ENCODE measurements around the gene STAG3. TPM values are rescaled to one million over a fixed set of nuclear protein-coding genes. Genes with fewer than 3 reads are reported as not detected.

STAG3 gene
- total RNA-seq, 3 donors from 2014 or later = 0.80 to 3.3 (median 1.3) TPM

DNA sequence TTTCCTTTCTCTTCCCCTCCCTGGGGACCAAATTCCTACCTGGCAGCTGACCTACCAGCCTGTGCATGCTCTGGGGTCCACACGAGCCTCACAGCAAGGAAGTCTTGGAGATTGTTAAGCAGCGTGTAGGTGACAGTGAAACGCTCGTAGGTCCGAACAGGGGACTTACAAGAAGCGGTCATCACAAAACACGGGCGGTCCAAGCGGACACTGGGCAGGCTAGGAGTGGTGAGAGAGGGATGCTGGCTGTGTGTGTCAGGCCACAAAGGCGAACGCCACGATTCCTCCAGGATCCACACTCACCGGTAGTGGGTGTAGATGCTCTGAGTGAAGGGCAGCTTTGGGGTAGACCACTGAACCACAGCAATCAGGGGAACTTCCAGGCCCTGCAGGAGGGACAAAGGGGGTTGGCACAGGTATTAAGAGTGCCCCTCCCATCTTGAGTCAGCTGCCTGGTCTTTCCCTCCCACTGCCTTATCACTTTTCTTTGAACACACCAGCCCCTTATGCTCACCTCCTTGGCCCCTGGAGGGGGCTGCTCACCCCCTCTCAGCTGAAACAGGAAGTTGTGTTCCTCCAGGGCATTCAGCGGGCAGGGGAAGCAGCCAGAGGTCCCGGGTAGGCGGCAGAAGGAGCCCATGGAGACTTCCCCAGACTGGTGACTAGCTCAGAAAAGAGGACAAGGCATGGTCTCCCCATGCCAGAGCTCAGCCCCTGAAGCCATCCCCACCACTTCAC lies 21.2 kb upstream of the STAG3 start:
- no peak for DNase-seq (ENCODE audit: low spot score in 2 of 2)
- Histone ChIP-seq H3K4me3 (no peak overlapping the region), H3K36me3 (no peaks in the 10 kb centered on the region), H3K27me3 (no peaks in the 10 kb centered on the region), H3K4me1 (peaks cover 6 to 12% of the 10 kb centered on the region in 2 donors), H3K9me3 (no peaks in the 10 kb centered on the region), H3K27ac (peak overlapping the region; percentile 76 to 86)
- TF ChIP-seq POLR2A (IDR thresholded peaks at IDR 0.05) (no peak), CTCF (IDR thresholded peaks at IDR 0.05) (no peak), POLR2AphosphoS5 (IDR thresholded peaks at IDR 0.05) (no peak)
- intact Hi-C loops (cut with DNase I; ENCODE audit: low total_unique reads) = no loop called here

DNA sequence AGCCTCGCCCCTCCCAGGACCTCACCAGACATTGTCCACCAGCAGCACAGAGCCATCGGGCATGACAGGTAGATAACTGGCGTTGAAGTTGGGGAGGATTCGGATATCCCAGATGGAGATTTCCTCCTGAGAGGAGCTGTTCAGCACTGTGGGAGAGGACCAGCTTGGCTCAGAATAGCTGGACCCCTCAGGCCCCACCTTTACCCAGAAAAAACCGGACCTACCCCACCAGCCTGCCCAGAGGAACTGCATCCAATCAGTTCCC lies 20.7 kb upstream of the STAG3 start:
- no peaks in the 10 kb centered on the region for H3K27me3 ChIP-seq
- H3K36me3 ChIP-seq = no peaks in the 10 kb centered on the region
- no peak for TF ChIP-seq CTCF (IDR thresholded peaks at IDR 0.05)
- no peak for TF ChIP-seq POLR2AphosphoS5 (IDR thresholded peaks at IDR 0.05)
- TF ChIP-seq POLR2A (IDR thresholded peaks at IDR 0.05) = no peak
- H3K9me3 ChIP-seq = no peaks in the 10 kb centered on the region
- H3K4me1 ChIP-seq = peaks cover 6 to 12% of the 10 kb centered on the region in 2 donors
- intact Hi-C loops (cut with DNase I; ENCODE audit: low total_unique reads) = no loop called here
- H3K4me3 ChIP-seq = peak overlapping the region in 2 of 3 donors; percentile 85 to 99
- peak overlapping the region; percentile 76 to 86 for H3K27ac ChIP-seq
- DNase-seq (ENCODE audit: low spot score in 2 of 2) = no peak

GRCh38 chr7:100157334-100158228 lies 20.1 kb upstream of the STAG3 start:
- Histone ChIP-seq H3K9me3 (no peaks in the 10 kb centered on the region), H3K27me3 (no peaks in the 10 kb centered on the region), H3K36me3 (no peaks in the 10 kb centered on the region), H3K27ac (peak overlapping the region; percentile 76 to 86), H3K4me3 (peak overlapping the region; percentile 85 to 99 (median 85)), H3K4me1 (peaks cover 6 to 12% of the 10 kb centered on the region in 2 donors)
- DNase-seq (ENCODE audit: low spot score in 2 of 2) = no peak
- TF ChIP-seq POLR2A (IDR thresholded peaks at IDR 0.05) (no peak), POLR2AphosphoS5 (IDR thresholded peaks at IDR 0.05) (no peak), CTCF (IDR thresholded peaks at IDR 0.05) (no peak)
- intact Hi-C loops (cut with DNase I; ENCODE audit: low total_unique reads) = no loop called here

GRCh38 chr7:100158229-100159098 lies 19.3 kb upstream of the STAG3 start, which contains the start of gene TRAPPC14:
TSS of gene TRAPPC14 (minus strand) at chr7:100158723. CDS start at chr7:100158499, 224 bp downstream.
- Histone ChIP-seq H3K9me3 (no peaks in the 10 kb centered on the region), H3K27me3 (no peaks in the 10 kb centered on the region), H3K4me1 (peaks cover 6 to 12% of the 10 kb centered on the region in 2 donors), H3K36me3 (no peaks in the 10 kb centered on the region), H3K4me3 (peak within 1 kb of the TSS; percentile 85 to 99 (median 85)), H3K27ac (peak within 1 kb of the TSS; percentile 76 to 86)
- intact Hi-C loops (cut with DNase I; ENCODE audit: low total_unique reads) = no loop called here
- TF ChIP-seq CTCF (IDR thresholded peaks at IDR 0.05) = no peak
- peak; percentile 26 for TF ChIP-seq POLR2A (IDR thresholded peaks at IDR 0.05)
- peak in 2 of 3 donors; percentile 26 to 41 for TF ChIP-seq POLR2AphosphoS5 (IDR thresholded peaks at IDR 0.05)
- DNase-seq (ENCODE audit: low spot score in 2 of 2) = peak; percentile 83 to 88
